GM10266 (cell line): ENCODE data around the gene ABI2.

Experiments
- DNase-seq: peaks from one replicate; pipeline ENCODE4 v3.0.0; 2012; ENCODE audit errors: extremely low spot score
- TF ChIP-seq, protein P1 (sequence below): IDR thresholded peaks from 2 replicates; pipeline ENCODE4 v1.5.1; 2012; ENCODE audit warnings: mild to moderate bottlenecking, low read depth; ENCODE audit not compliant: control insufficient read depth, insufficient read depth; ENCODE audit errors: missing control alignments

Gene ABI2

DNA sequence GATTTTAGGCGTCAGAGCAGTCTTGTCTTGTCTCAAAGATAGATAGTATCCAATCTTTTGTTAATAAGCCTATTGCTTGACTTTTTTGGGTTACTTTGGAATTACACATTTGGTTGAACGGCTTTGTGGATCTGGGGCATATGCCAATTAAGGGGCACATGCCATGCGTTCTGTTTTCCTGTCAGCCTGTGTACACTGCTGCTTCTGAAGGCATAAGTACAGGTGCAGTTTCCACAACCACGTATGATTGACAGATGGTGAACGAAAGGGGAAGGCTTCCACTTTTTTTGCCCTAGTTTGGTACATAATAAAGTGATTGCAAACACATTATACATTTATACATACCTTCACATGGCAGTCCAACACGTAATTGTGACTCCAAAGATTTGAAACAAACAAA lies 104.6 kb downstream of the ABI2 start:
- DNase-seq = no peak
- TF ChIP-seq, protein P1, sequence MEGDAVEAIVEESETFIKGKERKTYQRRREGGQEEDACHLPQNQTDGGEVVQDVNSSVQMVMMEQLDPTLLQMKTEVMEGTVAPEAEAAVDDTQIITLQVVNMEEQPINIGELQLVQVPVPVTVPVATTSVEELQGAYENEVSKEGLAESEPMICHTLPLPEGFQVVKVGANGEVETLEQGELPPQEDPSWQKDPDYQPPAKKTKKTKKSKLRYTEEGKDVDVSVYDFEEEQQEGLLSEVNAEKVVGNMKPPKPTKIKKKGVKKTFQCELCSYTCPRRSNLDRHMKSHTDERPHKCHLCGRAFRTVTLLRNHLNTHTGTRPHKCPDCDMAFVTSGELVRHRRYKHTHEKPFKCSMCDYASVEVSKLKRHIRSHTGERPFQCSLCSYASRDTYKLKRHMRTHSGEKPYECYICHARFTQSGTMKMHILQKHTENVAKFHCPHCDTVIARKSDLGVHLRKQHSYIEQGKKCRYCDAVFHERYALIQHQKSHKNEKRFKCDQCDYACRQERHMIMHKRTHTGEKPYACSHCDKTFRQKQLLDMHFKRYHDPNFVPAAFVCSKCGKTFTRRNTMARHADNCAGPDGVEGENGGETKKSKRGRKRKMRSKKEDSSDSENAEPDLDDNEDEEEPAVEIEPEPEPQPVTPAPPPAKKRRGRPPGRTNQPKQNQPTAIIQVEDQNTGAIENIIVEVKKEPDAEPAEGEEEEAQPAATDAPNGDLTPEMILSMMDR = no peak

DNA sequence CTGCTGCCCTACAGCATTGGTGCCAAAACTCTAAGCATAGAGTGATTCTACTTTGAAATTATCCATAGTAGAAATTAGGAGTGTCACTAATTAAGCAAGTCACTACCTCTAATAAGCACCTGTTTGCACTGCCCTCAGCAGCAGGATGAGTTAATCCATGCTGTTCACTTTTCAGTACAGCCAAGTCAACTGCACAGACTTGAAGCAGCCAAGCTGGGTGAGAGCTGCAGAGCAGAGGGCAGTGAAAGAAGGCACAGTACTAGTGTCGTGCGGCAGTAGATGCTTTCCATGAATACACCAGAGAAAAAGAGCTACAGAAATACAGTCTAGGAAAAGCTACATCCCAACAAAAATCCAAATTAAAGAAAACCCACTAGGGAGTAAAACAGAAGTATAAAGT lies 108.3 kb downstream of the ABI2 start:
- no peak for DNase-seq
- TF ChIP-seq, protein P1 = no peak

DNA sequence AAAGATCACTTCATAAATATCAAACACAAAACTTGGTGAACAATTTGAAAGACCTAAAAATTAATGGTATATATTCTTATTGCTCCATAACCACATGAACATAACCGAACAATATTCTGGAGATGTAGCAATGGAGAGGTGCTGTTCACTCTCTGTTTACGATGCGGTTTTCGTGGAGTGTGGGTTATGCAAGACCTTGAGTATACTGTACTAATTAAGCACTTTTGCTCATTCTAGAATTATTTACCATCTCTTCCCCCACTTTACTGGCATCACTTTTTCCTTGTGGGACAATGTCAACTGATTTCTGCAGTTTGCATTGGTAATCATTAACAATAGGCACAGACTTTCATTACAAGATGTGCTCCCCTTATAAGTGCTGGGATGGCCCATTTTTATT lies 109.3 kb downstream of the ABI2 start:
- TF ChIP-seq, protein P1 = no peak
- no peak for DNase-seq

DNA sequence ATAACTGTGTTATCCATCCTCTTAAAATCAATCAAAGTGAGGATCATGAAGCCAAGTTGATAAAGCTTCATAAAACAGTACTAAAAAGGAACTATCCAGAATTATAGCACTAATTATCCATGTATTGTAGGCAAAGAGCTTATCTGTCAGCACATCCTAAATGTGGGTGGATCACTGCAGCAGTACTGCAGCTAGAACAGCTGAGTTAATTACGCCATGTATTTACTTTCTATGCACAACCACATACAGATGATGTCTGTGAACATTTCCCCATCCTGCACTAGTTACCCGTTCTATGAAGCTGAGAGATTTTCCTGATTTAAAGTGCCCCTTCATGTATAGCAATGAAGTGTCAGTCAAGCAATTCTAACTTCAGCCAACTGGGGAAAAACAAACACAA lies 110.3 kb downstream of the ABI2 start:
- TF ChIP-seq, protein P1 = no peak

DNA sequence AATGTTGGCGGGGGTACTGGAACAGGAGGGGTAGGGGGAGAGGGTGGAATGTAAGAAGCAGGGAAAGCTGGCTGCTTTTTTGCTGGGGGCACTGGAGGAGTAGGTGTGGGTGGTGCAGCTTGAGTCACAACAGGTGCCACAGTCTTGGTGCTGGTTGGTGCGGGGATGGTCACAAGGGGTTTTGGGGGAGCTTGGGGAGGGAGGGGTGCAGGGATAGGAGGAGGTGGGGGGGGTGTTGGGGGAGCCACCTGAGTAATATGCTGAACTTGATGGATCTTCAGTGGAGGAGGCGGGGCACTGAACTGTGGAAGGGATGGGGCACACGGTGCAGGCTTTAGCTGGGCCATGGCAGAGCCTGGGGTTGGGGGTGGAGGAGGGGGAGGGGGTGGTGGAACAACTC lies 112.5 kb downstream of the ABI2 start:
- DNase-seq = no peak
- TF ChIP-seq, protein P1 = no peak

More for the DNA sequence above, 110.3 kb downstream of the ABI2 start:
- no peak for DNase-seq

DNA sequence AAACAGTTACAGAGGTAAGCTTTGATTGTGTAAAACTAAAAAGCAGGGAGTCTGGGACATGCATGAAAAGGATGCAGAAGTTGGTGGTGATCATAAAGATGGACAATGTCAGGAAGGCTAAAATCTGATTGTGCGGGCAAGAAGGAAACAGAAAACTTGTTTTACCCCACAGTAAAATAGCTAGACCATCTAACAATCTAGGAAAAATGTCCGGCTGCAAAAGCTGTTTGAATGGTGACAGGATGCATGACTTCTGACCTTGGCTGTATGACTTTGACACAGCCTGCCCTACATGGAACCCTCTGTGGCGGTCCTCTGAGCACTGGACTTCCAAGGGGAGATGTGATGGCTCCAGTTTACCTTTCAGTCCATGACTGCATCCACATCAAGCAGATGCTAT lies 113.3 kb downstream of the ABI2 start:
- no peak for DNase-seq
- TF ChIP-seq, protein P1 = no peak

DNA sequence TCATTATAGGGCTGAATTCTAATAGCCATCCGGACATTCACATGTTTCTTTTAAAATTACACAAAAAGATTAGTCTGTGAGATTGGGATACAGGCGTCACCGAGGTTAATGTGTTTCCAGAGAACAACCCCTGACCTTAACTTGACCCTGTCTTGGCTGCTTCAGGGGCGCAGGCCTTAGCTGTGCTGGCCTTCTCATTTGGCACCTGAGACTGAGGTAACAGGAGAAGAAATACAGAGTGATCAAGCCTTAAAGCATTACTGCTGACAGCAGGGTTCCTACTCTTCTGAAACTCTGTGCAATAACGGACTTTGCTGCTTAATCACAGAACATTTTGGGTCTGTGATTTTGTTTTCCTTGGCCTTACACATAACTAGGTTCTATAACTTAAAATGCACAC lies 114.3 kb downstream of the ABI2 start:
- TF ChIP-seq, protein P1 = no peak
- no peak for DNase-seq
